ENCODE results near the gene RUNX2.

GRCh38 chr6:45512717-45513116 lies 184.6 kb downstream of the RUNX2 start:
- TF ChIP-seq CTCF (IDR thresholded peaks at IDR 0.05) (no peak), SIN3A (IDR thresholded peaks at IDR 0.05; ENCODE audit: borderline replicate concordance, insufficient read depth, low read depth, low read length) (no peak), POLR2AphosphoS5 (IDR thresholded peaks at IDR 0.05; ENCODE audit: low read depth, low read length) (no peak)
